BE2C (cell line): Measurements from ENCODE around the gene DPYSL5.

ENCODE experiments used
- DNase-seq: peaks from one replicate; pipeline ENCODE4 v3.0.0-alpha.2; 2020
- H3K27me3 ChIP-seq: fragments of 250-450 bp; sonication (Bioruptor Pico); 2 replicates; pipeline ENCODE4 v1.5.1; 2020; ENCODE audit warnings: mild to moderate bottlenecking
- H3K36me3 ChIP-seq: fragments of 250-450 bp; sonication (Bioruptor Pico); 2 replicates; pipeline ENCODE4 v1.5.1; 2020; ENCODE audit warnings: mild to moderate bottlenecking
- H3K4me1 ChIP-seq: fragments of 250-450 bp; sonication (Bioruptor Pico); 2 replicates; pipeline ENCODE4 v1.5.1; 2020
- H3K4me3 ChIP-seq: 2 replicates; pipeline ENCODE4 v1.5.1; 2011; ENCODE audit warnings: low read depth, low read length
- H3K9me3 ChIP-seq: fragments of 250-450 bp; sonication (Bioruptor Pico); 2 replicates; pipeline ENCODE4 v1.5.1; 2020
- TF ChIP-seq, protein P1 (sequence below): IDR thresholded peaks from 2 replicates; pipeline ENCODE4 v1.5.1; 2012; ENCODE audit warnings: mild to moderate bottlenecking, low read depth, low read length

The DPYSL5 gene

DNA sequence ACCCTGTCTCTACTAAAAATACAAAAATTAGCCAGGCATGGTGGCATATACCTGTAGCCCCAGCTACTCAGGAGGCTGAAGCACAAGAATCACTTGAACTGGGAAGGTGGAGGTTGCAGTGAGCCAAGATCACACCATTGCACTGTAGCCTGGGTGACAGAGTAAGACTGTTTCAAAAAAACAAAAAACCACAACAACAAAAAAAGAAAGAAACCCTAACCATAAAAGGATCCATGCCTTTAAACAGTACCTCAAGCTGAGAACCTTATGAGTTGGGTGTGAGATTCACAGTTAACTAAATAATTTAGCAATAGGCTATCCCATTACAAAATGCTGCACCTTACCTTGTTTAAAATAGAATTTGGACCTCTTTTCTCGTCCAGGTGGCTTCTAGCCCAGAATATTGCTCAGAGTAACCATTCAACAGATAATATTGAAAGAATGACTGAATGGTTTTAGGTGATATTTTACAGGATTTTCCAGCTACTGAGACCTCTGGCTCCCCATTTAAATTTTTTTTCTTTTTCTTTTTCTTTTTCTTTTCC, 6.4 kb downstream of the DPYSL5 start:
- Histone ChIP-seq H3K4me1 (peaks cover 14% of the 10 kb centered on the region; the same call in 1 of the 2 replicates), H3K4me3 (no peak overlapping the region), H3K27me3 (peaks cover 9% of the 10 kb centered on the region), H3K36me3 (no peaks in the 10 kb centered on the region), H3K9me3 (no peaks in the 10 kb centered on the region)
- DNase-seq, result no peak
- TF ChIP-seq, protein P1, sequence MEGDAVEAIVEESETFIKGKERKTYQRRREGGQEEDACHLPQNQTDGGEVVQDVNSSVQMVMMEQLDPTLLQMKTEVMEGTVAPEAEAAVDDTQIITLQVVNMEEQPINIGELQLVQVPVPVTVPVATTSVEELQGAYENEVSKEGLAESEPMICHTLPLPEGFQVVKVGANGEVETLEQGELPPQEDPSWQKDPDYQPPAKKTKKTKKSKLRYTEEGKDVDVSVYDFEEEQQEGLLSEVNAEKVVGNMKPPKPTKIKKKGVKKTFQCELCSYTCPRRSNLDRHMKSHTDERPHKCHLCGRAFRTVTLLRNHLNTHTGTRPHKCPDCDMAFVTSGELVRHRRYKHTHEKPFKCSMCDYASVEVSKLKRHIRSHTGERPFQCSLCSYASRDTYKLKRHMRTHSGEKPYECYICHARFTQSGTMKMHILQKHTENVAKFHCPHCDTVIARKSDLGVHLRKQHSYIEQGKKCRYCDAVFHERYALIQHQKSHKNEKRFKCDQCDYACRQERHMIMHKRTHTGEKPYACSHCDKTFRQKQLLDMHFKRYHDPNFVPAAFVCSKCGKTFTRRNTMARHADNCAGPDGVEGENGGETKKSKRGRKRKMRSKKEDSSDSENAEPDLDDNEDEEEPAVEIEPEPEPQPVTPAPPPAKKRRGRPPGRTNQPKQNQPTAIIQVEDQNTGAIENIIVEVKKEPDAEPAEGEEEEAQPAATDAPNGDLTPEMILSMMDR, result no peak

DNA sequence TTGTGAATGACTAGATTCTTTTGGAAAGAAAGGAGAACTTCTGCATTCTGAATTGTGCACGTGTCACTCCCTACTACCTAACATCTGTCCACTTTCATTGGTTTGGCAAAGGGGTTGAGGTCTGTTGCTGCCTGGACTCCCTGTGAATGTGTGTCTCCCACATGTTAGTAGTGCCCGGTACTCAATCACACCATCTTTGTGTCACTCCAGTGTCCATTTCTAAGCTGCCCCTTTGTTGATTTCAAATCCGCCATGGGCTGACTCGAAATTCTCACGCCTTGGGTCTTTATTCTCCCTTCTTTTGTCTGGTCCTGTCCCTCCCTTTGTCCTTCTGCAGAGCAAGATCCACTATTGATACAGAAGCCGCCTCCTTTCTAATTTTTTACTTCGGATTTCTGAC, 7.5 kb downstream of the DPYSL5 start:
- DNase-seq, result no peak
- Histone ChIP-seq H3K36me3 (no peaks in the 10 kb centered on the region; the same call in 1 of the 2 replicates), H3K27me3 (no peaks in the 10 kb centered on the region), H3K9me3 (no peaks in the 10 kb centered on the region), H3K4me3 (no peak overlapping the region), H3K4me1 (peaks cover 11% of the 10 kb centered on the region; the same call in 1 of the 2 replicates)
- TF ChIP-seq, protein P1, result no peak

DNA sequence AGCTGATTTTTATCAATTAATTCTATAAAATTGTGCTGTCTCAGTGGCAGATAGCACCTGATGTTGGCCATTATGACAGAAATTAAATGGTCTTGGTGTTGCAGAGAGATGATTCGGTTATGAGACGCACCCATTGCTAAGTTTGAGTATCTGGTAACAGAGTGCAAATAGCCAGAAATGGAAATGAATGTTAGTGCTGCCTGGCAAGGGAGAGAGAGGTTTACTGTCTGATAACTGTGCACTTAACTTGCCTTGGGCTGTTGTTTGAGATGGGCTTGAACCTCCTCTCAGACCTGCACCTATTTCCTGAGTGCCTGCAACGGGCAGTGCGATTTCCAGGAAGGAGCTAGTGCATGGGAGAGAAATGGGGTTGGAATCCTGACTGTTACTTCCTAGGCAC, 11.7 kb downstream of the DPYSL5 start:
- no peaks in the 10 kb centered on the region for H3K27me3 ChIP-seq
- no peak for DNase-seq
- no peak overlapping the region for H3K4me3 ChIP-seq
- H3K36me3 ChIP-seq, result no peaks in the 10 kb centered on the region; the same call in 1 of the 2 replicates
- no peaks in the 10 kb centered on the region for H3K9me3 ChIP-seq
- TF ChIP-seq, protein P1, result no peak
- H3K4me1 ChIP-seq, result peaks cover 3% of the 10 kb centered on the region

DNA sequence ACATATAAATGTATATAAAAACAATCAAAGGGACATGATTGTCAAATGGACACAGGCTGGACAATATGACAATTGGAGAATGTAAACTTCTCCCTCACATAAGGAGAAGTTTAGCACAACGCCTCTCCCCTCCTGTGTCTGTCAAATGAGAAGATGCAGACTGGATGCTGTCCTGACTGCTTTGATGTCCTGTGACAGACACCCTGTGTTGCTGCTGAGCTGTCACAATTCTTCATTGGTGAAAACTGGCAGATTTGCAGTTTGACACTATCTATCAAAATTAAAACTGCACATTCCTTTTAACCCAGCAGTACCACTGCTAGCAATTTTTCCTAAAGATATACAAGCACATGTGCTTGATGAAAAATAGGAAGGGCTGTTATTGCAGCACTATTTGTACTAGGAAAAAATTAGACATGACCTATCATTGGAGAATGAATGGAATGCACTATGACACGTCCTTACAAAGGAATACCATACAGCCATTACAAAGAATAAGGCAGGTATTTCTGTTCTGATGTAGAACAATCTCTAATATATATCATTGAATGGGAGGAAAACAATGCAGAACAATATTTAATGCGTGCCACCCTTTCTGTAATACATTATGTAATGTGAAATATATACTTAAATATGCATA, 12.4 kb downstream of the DPYSL5 start:
- Histone ChIP-seq H3K4me3 (no peak overlapping the region), H3K4me1 (peaks cover 3% of the 10 kb centered on the region), H3K9me3 (no peaks in the 10 kb centered on the region), H3K27me3 (no peaks in the 10 kb centered on the region), H3K36me3 (no peaks in the 10 kb centered on the region; the same call in 1 of the 2 replicates)
- TF ChIP-seq, protein P1, result no peak
- DNase-seq, result no peak

DNA sequence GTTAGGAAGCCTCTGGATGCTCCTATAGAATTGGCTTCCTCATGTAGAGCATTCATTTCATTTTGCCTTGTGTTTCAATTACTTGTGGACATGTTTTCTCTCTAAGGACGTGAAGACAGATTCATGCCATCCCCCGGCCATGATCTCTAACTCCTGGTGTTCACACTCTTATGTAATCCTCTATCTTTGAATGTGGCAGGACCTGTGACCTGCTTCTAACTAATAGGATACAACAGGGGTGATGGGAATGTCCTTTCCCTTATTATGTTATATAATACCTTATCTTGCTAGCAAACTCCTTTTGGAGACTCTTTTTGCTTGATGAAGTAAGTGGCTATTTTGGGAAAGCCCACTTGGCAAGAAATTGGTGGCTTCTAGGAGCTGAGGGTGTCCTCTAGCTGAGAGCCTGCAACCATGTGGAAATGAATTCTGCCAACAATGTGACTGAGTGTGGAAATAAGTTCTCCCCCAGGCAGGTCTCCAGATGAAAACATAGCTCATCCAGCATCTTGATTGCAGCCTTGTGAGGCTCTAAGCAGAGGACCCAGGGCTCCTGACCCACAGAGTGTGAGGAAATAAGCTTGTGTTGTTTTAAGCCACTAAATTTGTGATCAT, 13.8 kb downstream of the DPYSL5 start:
- H3K4me1 ChIP-seq, result peaks cover 3% of the 10 kb centered on the region
- H3K27me3 ChIP-seq, result no peaks in the 10 kb centered on the region
- no peak for DNase-seq
- H3K36me3 ChIP-seq, result no peaks in the 10 kb centered on the region; the same call in 1 of the 2 replicates
- TF ChIP-seq, protein P1, result no peak
- no peaks in the 10 kb centered on the region for H3K9me3 ChIP-seq
- no peak overlapping the region for H3K4me3 ChIP-seq

DNA sequence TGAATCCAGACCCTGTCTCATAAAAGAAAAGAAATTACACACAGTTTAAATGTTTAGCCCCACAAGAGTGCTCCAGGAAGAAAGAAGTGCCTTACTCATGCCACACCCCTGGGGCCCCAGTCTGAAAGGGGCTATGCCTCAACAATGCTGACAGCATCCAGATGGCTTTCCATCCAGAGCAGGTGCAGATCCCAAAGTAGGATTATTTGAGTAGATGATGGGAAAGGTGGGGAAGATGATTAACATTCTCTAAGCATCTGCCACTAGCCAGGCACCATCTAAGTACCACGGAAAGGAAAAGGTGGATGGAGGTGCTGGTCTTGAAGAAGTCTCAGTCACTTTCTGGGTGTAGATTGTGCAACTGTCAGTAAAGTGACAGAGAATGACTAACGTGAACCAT, 16.3 kb downstream of the DPYSL5 start:
- Histone ChIP-seq H3K36me3 (no peaks in the 10 kb centered on the region; the same call in 1 of the 2 replicates), H3K4me3 (no peak overlapping the region), H3K4me1 (peaks cover 3% of the 10 kb centered on the region), H3K27me3 (no peaks in the 10 kb centered on the region), H3K9me3 (no peaks in the 10 kb centered on the region)
- TF ChIP-seq, protein P1, result no peak
- DNase-seq, result no peak
